Left lung (tissue), 10 donors: ENCODE measurements around the gene TADA2B. TPM values are rescaled to one million over a fixed set of nuclear protein-coding genes. Genes with fewer than 3 reads are reported as not detected.

ENCODE experiments used
- ATAC-seq: fragments of 200-7000 bp; cut with Tn5 transposase; one replicate; pipeline ENCODE4 v1.9.1; 2020; ENCODE audit warnings: moderate library complexity
- DNase-seq, 4 donors: peaks; one replicate each; pipeline ENCODE4 v3.0.0-alpha.2; 2013 to 2020
- H3K27ac ChIP-seq, 2 donors: fragments of 200-600 bp; sonication (generic) in 1 of 2; one replicate each; pipeline versions ENCODE4 v1.5.0 to v1.8.0; 2020 to 2021
- H3K27me3 ChIP-seq, 2 donors: fragments of 200-600 bp; sonication (generic) in 1 of 2; one replicate each; pipeline versions ENCODE4 v1.5.0 to v1.8.0; 2020 to 2021
- H3K36me3 ChIP-seq, 2 donors: fragments of 200-600 bp; sonication (generic) in 1 of 2; one replicate each; pipeline versions ENCODE4 v1.5.0 to v1.8.0; 2020 to 2021
- H3K4me1 ChIP-seq, 2 donors: fragments of 200-600 bp; one replicate each; pipeline ENCODE4 v1.8.0; 2021
- H3K4me3 ChIP-seq, 2 donors: fragments of 200-600 bp; sonication (generic) in 1 of 2; one replicate each; pipeline versions ENCODE4 v1.5.0 to v1.8.0; 2020 to 2021; ENCODE audit warnings: mild to moderate bottlenecking in 1 of 2
- H3K9me3 ChIP-seq, 2 donors: fragments of 200-600 bp; sonication (generic) in 1 of 2; one replicate each; pipeline versions ENCODE4 v1.5.0 to v1.8.0; 2020 to 2021
- CTCF ChIP-seq, 2 donors: fragments of 200-600 bp; sonication (generic) in 1 of 2; IDR thresholded peaks; one replicate each; pipeline versions ENCODE4 v1.5.0 to v1.8.0; 2021; ENCODE audit warnings: antibody characterized with exemption in 2 of 2
- intact Hi-C, 2 donors: fragments of 100-400 bp; cut with DNase I; formaldehyde crosslinking; loops; one replicate each; pipeline versions ENCODE4 v1.11.2 to v1.14.2; 2022
- polyA plus RNA-seq, 6 donors: library from polyadenylated mRNA; unstranded; fragments of 120-200 nt; gene quantifications; one replicate each; pipeline ENCODE4 v1.2.1, GENCODE V29; 2013; ENCODE audit not compliant: insufficient read length in 6 of 6
- total RNA-seq, 2 donors: library from RNA; stranded (reverse); fragmentation: NEBNext Ultra II Directional; extraction: Animal tissue kit (Norgen Biotek cat#: 25700); gene quantifications; one replicate each; pipeline ENCODE4 v1.2.1, GENCODE V29; 2021
- donor health status: DM: no; HTN: yes; CAD: no.
- donor health status: DM: no; HTN: no; CAD: no.

TADA2B gene
- total and polyA plus RNA-seq, 8 donors = 12.9 to 20.1 (median 16.0) TPM

- no peak for TF ChIP-seq CTCF (IDR thresholded peaks at IDR 0.05)
- Histone ChIP-seq H3K27me3 (no peaks in the 10 kb centered on the region), H3K4me3 (peak overlapping the region; percentile 58 to 95), H3K27ac (peak overlapping the region; percentile 41 to 93), H3K9me3 (no peaks in the 10 kb centered on the region), H3K4me1 (peaks cover 6 to 53% of the 10 kb centered on the region in 2 donors), H3K36me3 (no peaks in the 10 kb centered on the region)
- intact Hi-C loops = no loop called here
- DNase-seq = peak in 3 of 4 donors; percentile 17 to 80 (median 69)
- ATAC-seq = no peak
Measured at GRCh38 chr4:7041801-7042502, 1.2 kb upstream of the TADA2B start.

GRCh38 chr4:7042503-7043283, 479 bp upstream of the TADA2B start:
- peak overlapping the region; percentile 58 to 95 for H3K4me3 ChIP-seq
- ATAC-seq (peak; percentile 96), DNase-seq (peak; percentile 98 to 99 (median 98))
- no peaks in the 10 kb centered on the region for H3K36me3 ChIP-seq
- peak in 1 of 2 donors; percentile 66 for TF ChIP-seq CTCF (IDR thresholded peaks at IDR 0.05)
- intact Hi-C loops = no loop called here
- peak overlapping the region; percentile 41 to 93 for H3K27ac ChIP-seq
- H3K4me1 ChIP-seq = peaks cover 6 to 54% of the 10 kb centered on the region in 2 donors
- H3K27me3 ChIP-seq = no peaks in the 10 kb centered on the region
- no peaks in the 10 kb centered on the region for H3K9me3 ChIP-seq

- TF ChIP-seq CTCF (IDR thresholded peaks at IDR 0.05) = no peak
- intact Hi-C loops = no loop called here
- H3K27me3 ChIP-seq = no peaks in the 10 kb centered on the region
- H3K36me3 ChIP-seq = peaks cover 0 to 6% of the 10 kb centered on the region in 2 donors
- H3K9me3 ChIP-seq = no peaks in the 10 kb centered on the region
- DNase-seq (peak in 2 of 4 donors; percentile 4 to 36), ATAC-seq (no peak)
- peak overlapping the region; percentile 77 to 94 for H3K4me3 ChIP-seq
- H3K27ac ChIP-seq = peak overlapping the region; percentile 72 to 92
- H3K4me1 ChIP-seq = peaks cover 6 to 54% of the 10 kb centered on the region in 2 donors
Measured at GRCh38 chr4:7044137-7044930, 1.2 kb downstream of the TADA2B start.

GRCh38 chr4:7045553-7045952, 2.4 kb downstream of the TADA2B start:
- DNase-seq (peak in 1 of 4 donors; percentile 4), ATAC-seq (no peak)
- intact Hi-C loops = no loop called here
- peaks cover 0 to 11% of the 10 kb centered on the region in 2 donors for H3K36me3 ChIP-seq
- peaks cover 6 to 54% of the 10 kb centered on the region in 2 donors for H3K4me1 ChIP-seq
- H3K27ac ChIP-seq = no peak overlapping the region
- H3K9me3 ChIP-seq = no peaks in the 10 kb centered on the region
- no peak overlapping the region for H3K4me3 ChIP-seq
- TF ChIP-seq CTCF (IDR thresholded peaks at IDR 0.05) = no peak
- H3K27me3 ChIP-seq = no peaks in the 10 kb centered on the region
